ENCODE data around the gene NCOA3. TPM values are rescaled to one million over a fixed set of nuclear protein-coding genes. Genes with fewer than 3 reads are reported as not detected.
"Not testable (repeated sequence)": the region's sequence is repeated elsewhere in the genome, so short reads cannot be mapped to it uniquely, and the experiment has no call there.

NCOA3 gene
- total and polyA plus RNA-seq, 3 donors from 2014 or later = 18.1 to 32.5 (median 27.6) TPM

GRCh38 chr20:47499053-47499452 lies 2.6 kb upstream of the NCOA3 start:
- no peak for DNase-seq
- intact Hi-C loops (cut with DNase I; ENCODE audit: low total_unique reads) = no loop called here
- H3K4me3 ChIP-seq = no peak overlapping the region
- H3K4me1 ChIP-seq = peaks cover 16% of the 10 kb centered on the region
- TF ChIP-seq CTCF (IDR thresholded peaks at IDR 0.05) (no peak), POLR2A (IDR thresholded peaks at IDR 0.05) (no peak)
- no peaks in the 10 kb centered on the region for H3K9me3 ChIP-seq
- no peak overlapping the region for H3K27ac ChIP-seq
- no peaks in the 10 kb centered on the region for H3K27me3 ChIP-seq
- 88 to 96% methylated on average over 5 of the region's 5 CpGs for WGBS, 2 donors
- no peaks in the 10 kb centered on the region for H3K36me3 ChIP-seq (ENCODE audit: low read depth, missing control alignments)

GRCh38 chr20:47500082-47500481 lies 1.6 kb upstream of the NCOA3 start:
- H3K27ac ChIP-seq; H3K4me3 ChIP-seq; H3K36me3 ChIP-seq (ENCODE audit: low read depth, missing control alignments); DNase-seq; H3K27me3 ChIP-seq; H3K9me3 ChIP-seq; intact Hi-C loops (cut with DNase I; ENCODE audit: low total_unique reads): not testable (repeated sequence)
- H3K4me1 ChIP-seq = peaks cover 16% of the 10 kb centered on the region
- 95% methylated on average over 9 of the region's 9 CpGs for WGBS, 2 donors

- TF ChIP-seq POLR2A (IDR thresholded peaks at IDR 0.05) = no peak
- TF ChIP-seq CTCF (IDR thresholded peaks at IDR 0.05) = no peak
- intact Hi-C loops (cut with DNase I; ENCODE audit: low total_unique reads) = no loop called here
- H3K36me3 ChIP-seq (ENCODE audit: low read depth, missing control alignments) = no peaks in the 10 kb centered on the region
- H3K4me3 ChIP-seq = no peak overlapping the region
- H3K27me3 ChIP-seq = no peaks in the 10 kb centered on the region
- WGBS, 2 donors = 26 to 39% methylated on average over 4 of the region's 4 CpGs
- H3K4me1 ChIP-seq = peaks cover 16% of the 10 kb centered on the region
- H3K9me3 ChIP-seq = no peaks in the 10 kb centered on the region
- peak overlapping the region in 1 of 2 donors; percentile 95 for H3K27ac ChIP-seq
- DNase-seq = no peak
These were observed 1.1 kb upstream of the NCOA3 start for GRCh38 chr20:47500554-47500953.

- H3K27ac ChIP-seq = peak overlapping the region; percentile 95
- no peaks in the 10 kb centered on the region for H3K36me3 ChIP-seq (ENCODE audit: low read depth, missing control alignments)
- H3K27me3 ChIP-seq = no peaks in the 10 kb centered on the region
- TF ChIP-seq CTCF (IDR thresholded peaks at IDR 0.05) = no peak
- TF ChIP-seq POLR2A (IDR thresholded peaks at IDR 0.05) = no peak
- H3K4me1 ChIP-seq = peaks cover 16% of the 10 kb centered on the region
- intact Hi-C loops (cut with DNase I; ENCODE audit: low total_unique reads) = no loop called here
- whole genome bisulfite sequencing, 2 donors = 16 to 20% methylated on average over 5 of the region's 5 CpGs
- no peak for DNase-seq
- H3K9me3 ChIP-seq = no peaks in the 10 kb centered on the region
- peak overlapping the region; percentile 95 to 98 for H3K4me3 ChIP-seq
These were observed 588 bp upstream of the NCOA3 start for GRCh38 chr20:47501116-47501481.

- Histone ChIP-seq H3K9me3 (no peaks in the 10 kb centered on the region), H3K36me3 (ENCODE audit: low read depth, missing control alignments) (no peaks in the 10 kb centered on the region), H3K27me3 (no peaks in the 10 kb centered on the region), H3K4me3 (peak overlapping the region; percentile 95 to 98), H3K27ac (peak overlapping the region; percentile 95), H3K4me1 (peaks cover 16% of the 10 kb centered on the region)
- no peak for TF ChIP-seq POLR2A (IDR thresholded peaks at IDR 0.05)
- TF ChIP-seq CTCF (IDR thresholded peaks at IDR 0.05) = no peak
- intact Hi-C loops (cut with DNase I; ENCODE audit: low total_unique reads) = no loop called here
- WGBS, 2 donors = 0 to 1% methylated on average over 33 to 34 of the region's 34 CpGs
- peak; percentile 38 for DNase-seq
These were observed 868 bp downstream of the NCOA3 start for GRCh38 chr20:47502271-47503239.
